WTC11 (cell line): ENCODE results near the gene NOX5. TPM values are rescaled to one million over a fixed set of nuclear protein-coding genes. Genes with fewer than 3 reads are reported as not detected.

Experiments used
- ATAC-seq: fragments of 200-7000 bp; cut with Tn5 transposase; 2 replicates; pipeline ENCODE4 v1.10.0; 2021; ENCODE audit warnings: mild to moderate bottlenecking, moderate library complexity
- CTCF ChIA-PET: fragments of 300-600 bp; sonication (Branson Sonifier 250); formaldehyde crosslinking; loops from one replicate; lab custom pipeline; 2021; ENCODE audit warnings: antibody characterized with exemption; lab: Charles Lee
- POLR2A ChIA-PET: fragments of 350-600 bp; sonication (Branson Sonifier 250); formaldehyde crosslinking; loops from one replicate; lab custom pipeline; 2021; ENCODE audit warnings: antibody characterized with exemption; lab: Charles Lee
- DNase-seq: peaks from one replicate; pipeline ENCODE4 v3.0.0; 2021; ENCODE audit warnings: low spot score
- H3K27ac Mint-ChIP-seq: 2 replicates; pipeline ENCODE4 v1.8.0; 2021; ENCODE audit warnings: mixed read lengths
- H3K27me3 Mint-ChIP-seq: 2 replicates; pipeline ENCODE4 v1.8.0; 2021; ENCODE audit warnings: low read depth, mild to moderate bottlenecking, moderate library complexity, mixed read lengths
- H3K36me3 Mint-ChIP-seq: 2 replicates; pipeline ENCODE4 v1.8.0; 2021; ENCODE audit warnings: mixed read lengths
- H3K4me1 Mint-ChIP-seq: 2 replicates; pipeline ENCODE4 v1.8.0; 2022; ENCODE audit warnings: mixed read lengths
- H3K4me3 Mint-ChIP-seq: 2 replicates; pipeline ENCODE4 v1.8.0; 2021; ENCODE audit warnings: mild to moderate bottlenecking, moderate library complexity, mixed read lengths
- H3K9me3 Mint-ChIP-seq: 2 replicates; pipeline ENCODE4 v1.8.0; 2021; ENCODE audit warnings: mixed read lengths
- CBFB ChIP-seq: sonication (generic); formaldehyde crosslinking; IDR thresholded peaks from 2 replicates; pipeline ENCODE4 v1.8.1; 2022; ENCODE audit warnings: mild to moderate bottlenecking, low read depth, missing genetic modification reagents
- ETV6 ChIP-seq: sonication (generic); formaldehyde crosslinking; IDR thresholded peaks from 2 replicates; pipeline ENCODE4 v1.8.1; 2022; ENCODE audit warnings: mild to moderate bottlenecking, missing genetic modification reagents
- GABPB1 ChIP-seq: sonication (generic); formaldehyde crosslinking; IDR thresholded peaks from 2 replicates; pipeline ENCODE4 v1.8.1; 2023; ENCODE audit warnings: mild to moderate bottlenecking, missing genetic modification reagents
- GRHL2 ChIP-seq: fragments of 250-450 bp; sonication (Bioruptor Pico); IDR thresholded peaks from 2 replicates; pipeline ENCODE4 v1.8.0; 2022; ENCODE audit warnings: mild to moderate bottlenecking, moderate library complexity; ENCODE audit not compliant: insufficient replicate concordance, severe bottlenecking
- OVOL2 ChIP-seq: fragments of 250-450 bp; sonication (Bioruptor Pico); IDR thresholded peaks from 2 replicates; pipeline ENCODE4 v1.9.0; 2021; ENCODE audit warnings: mild to moderate bottlenecking, borderline replicate concordance
- ZBTB21 ChIP-seq: sonication (generic); formaldehyde crosslinking; IDR thresholded peaks from 2 replicates; pipeline ENCODE4 v1.8.1; 2023; ENCODE audit warnings: mild to moderate bottlenecking, missing genetic modification reagents, borderline replicate concordance
- ZNF219 ChIP-seq: sonication (generic); formaldehyde crosslinking; IDR thresholded peaks from 2 replicates; pipeline ENCODE4 v1.8.0; 2023; ENCODE audit warnings: missing genetic modification reagents, mild to moderate bottlenecking, borderline replicate concordance
- ZNF396 ChIP-seq: fragments of 250-450 bp; sonication (Bioruptor Pico); IDR thresholded peaks from 2 replicates; pipeline ENCODE4 v1.8.0; 2021; ENCODE audit warnings: mild to moderate bottlenecking, moderate library complexity, borderline replicate concordance
- total RNA-seq: library from RNA; stranded (reverse); gene quantifications from 3 replicates; pipeline ENCODE4 v1.2.3, GENCODE V29; 2021
- TF ChIP-seq, protein P1 (sequence below): sonication (generic); formaldehyde crosslinking; IDR thresholded peaks from 2 replicates; pipeline ENCODE4 v1.8.1; 2022; ENCODE audit warnings: mild to moderate bottlenecking, missing genetic modification reagents, moderate library complexity, borderline replicate concordance
- TF ChIP-seq, protein P2 (sequence below): sonication (generic); formaldehyde crosslinking; IDR thresholded peaks from 2 replicates; pipeline ENCODE4 v1.8.1; 2023; ENCODE audit warnings: mild to moderate bottlenecking, moderate library complexity, missing genetic modification reagents
- TF ChIP-seq, protein P3 (sequence below): fragments of 250-450 bp; sonication (Bioruptor Pico); IDR thresholded peaks from 2 replicates; pipeline ENCODE4 v1.9.0; 2021; ENCODE audit warnings: mild to moderate bottlenecking
- TF ChIP-seq, protein P4 (sequence below): sonication (generic); formaldehyde crosslinking; IDR thresholded peaks from 2 replicates; pipeline ENCODE4 v1.8.1; 2023; ENCODE audit warnings: mild to moderate bottlenecking, missing genetic modification reagents
- TF ChIP-seq, protein P5 (sequence below): sonication (generic); formaldehyde crosslinking; IDR thresholded peaks from 2 replicates; pipeline ENCODE4 v1.8.0; 2022; ENCODE audit warnings: mild to moderate bottlenecking, missing genetic modification reagents

Gene NOX5
- total RNA-seq, 1 experiment from 2014 or later, result not detected

DNA sequence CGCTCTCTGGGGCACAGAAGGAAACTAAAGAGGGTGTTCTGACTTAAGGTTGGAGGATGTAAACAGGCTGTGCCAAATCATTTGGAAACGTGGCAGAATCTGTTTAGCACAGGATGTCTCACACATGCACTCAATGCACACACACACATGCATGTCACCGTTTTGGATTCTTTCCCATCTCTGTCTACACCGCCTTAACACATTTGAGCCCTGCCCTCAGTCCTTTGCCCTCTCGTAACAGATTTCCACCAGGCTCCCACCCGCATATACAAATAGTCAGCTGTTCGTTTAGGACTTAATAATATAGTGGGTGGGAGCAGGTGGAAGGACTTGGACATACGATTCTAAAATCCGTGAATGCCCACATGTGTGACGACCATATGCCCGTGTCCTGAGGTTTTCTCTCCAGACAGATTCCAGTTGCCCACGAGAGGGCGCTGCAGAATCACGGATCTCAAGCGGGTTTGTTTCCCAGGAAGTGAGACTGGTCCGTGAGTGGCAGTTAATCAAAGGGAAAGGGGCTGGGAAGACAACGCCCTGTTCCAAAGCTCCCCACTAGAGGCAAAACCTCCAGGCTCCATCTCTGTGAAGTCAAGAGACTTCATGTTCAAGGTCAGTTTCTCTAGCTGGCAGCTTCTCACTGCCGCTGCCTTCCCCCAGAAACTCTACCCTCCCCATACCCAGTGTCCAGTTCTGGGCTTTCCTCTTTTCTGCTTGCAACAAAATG is 44.5 kb downstream of the NOX5 start (continued):
- TF ChIP-seq, protein P1, sequence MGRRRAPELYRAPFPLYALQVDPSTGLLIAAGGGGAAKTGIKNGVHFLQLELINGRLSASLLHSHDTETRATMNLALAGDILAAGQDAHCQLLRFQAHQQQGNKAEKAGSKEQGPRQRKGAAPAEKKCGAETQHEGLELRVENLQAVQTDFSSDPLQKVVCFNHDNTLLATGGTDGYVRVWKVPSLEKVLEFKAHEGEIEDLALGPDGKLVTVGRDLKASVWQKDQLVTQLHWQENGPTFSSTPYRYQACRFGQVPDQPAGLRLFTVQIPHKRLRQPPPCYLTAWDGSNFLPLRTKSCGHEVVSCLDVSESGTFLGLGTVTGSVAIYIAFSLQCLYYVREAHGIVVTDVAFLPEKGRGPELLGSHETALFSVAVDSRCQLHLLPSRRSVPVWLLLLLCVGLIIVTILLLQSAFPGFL, result no peak

DNA sequence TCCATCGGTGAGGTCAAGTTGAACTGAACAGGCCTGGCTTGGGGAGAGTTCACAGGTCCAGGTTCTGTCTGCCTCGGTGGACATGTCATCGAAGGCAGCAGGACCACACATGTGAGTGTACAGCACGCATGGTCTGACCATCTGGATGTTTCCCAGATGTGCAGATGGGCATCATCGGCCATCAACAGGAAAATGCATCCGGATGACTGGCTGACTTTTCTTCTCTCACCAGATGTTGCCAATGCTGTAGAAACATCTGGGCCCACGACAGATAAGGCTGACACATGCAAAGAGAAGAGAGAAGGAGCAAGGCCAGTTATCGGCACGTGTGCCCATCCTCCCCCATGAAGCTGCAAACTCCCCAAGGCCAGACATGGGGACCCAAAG is 45.1 kb downstream of the NOX5 start:
- POLR2A ChIA-PET, result interaction anchor here (1.1 kb wide), 1 partner anchor 354 kb away, joined by 3 read pairs; the partner anchor contains the start of gene KIF23
- TF ChIP-seq, protein P2, sequence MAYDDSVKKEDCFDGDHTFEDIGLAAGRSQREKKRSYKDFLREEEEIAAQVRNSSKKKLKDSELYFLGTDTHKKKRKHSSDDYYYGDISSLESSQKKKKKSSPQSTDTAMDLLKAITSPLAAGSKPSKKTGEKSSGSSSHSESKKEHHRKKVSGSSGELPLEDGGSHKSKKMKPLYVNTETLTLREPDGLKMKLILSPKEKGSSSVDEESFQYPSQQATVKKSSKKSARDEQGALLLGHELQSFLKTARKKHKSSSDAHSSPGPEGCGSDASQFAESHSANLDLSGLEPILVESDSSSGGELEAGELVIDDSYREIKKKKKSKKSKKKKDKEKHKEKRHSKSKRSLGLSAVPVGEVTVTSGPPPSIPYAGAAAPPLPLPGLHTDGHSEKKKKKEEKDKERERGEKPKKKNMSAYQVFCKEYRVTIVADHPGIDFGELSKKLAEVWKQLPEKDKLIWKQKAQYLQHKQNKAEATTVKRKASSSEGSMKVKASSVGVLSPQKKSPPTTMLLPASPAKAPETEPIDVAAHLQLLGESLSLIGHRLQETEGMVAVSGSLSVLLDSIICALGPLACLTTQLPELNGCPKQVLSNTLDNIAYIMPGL (CRISPR knock-in tag), result 0 out of 2 replicates have a peak, but pooled peaks have one; percentile 28
- TF ChIP-seq, protein P3, sequence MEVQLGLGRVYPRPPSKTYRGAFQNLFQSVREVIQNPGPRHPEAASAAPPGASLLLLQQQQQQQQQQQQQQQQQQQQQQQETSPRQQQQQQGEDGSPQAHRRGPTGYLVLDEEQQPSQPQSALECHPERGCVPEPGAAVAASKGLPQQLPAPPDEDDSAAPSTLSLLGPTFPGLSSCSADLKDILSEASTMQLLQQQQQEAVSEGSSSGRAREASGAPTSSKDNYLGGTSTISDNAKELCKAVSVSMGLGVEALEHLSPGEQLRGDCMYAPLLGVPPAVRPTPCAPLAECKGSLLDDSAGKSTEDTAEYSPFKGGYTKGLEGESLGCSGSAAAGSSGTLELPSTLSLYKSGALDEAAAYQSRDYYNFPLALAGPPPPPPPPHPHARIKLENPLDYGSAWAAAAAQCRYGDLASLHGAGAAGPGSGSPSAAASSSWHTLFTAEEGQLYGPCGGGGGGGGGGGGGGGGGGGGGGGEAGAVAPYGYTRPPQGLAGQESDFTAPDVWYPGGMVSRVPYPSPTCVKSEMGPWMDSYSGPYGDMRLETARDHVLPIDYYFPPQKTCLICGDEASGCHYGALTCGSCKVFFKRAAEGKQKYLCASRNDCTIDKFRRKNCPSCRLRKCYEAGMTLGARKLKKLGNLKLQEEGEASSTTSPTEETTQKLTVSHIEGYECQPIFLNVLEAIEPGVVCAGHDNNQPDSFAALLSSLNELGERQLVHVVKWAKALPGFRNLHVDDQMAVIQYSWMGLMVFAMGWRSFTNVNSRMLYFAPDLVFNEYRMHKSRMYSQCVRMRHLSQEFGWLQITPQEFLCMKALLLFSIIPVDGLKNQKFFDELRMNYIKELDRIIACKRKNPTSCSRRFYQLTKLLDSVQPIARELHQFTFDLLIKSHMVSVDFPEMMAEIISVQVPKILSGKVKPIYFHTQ (CRISPR knock-in tag), result no peak
- TF ChIP-seq, protein P4, sequence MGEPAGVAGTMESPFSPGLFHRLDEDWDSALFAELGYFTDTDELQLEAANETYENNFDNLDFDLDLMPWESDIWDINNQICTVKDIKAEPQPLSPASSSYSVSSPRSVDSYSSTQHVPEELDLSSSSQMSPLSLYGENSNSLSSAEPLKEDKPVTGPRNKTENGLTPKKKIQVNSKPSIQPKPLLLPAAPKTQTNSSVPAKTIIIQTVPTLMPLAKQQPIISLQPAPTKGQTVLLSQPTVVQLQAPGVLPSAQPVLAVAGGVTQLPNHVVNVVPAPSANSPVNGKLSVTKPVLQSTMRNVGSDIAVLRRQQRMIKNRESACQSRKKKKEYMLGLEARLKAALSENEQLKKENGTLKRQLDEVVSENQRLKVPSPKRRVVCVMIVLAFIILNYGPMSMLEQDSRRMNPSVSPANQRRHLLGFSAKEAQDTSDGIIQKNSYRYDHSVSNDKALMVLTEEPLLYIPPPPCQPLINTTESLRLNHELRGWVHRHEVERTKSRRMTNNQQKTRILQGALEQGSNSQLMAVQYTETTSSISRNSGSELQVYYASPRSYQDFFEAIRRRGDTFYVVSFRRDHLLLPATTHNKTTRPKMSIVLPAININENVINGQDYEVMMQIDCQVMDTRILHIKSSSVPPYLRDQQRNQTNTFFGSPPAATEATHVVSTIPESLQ, result no peak
- no peaks in the 10 kb centered on the region for H3K9me3 Mint-ChIP-seq
- peaks cover 7% of the 10 kb centered on the region; the same call in 1 of the 2 replicates for H3K27me3 Mint-ChIP-seq
- H3K4me1 Mint-ChIP-seq, result peaks cover 19% of the 10 kb centered on the region
- H3K4me3 Mint-ChIP-seq, result no peak overlapping the region
- no peak overlapping the region for H3K27ac Mint-ChIP-seq
- DNase-seq (no peak), ATAC-seq (no peak)
- no peaks in the 10 kb centered on the region for H3K36me3 Mint-ChIP-seq
- CTCF ChIA-PET, result interaction anchor here (0.6 to 3.3 kb wide), 56 partner anchors 9 to 406 kb away, joined by 3 to 29 read pairs (median 4); partner anchors contain the start of gene GLCE

DNA sequence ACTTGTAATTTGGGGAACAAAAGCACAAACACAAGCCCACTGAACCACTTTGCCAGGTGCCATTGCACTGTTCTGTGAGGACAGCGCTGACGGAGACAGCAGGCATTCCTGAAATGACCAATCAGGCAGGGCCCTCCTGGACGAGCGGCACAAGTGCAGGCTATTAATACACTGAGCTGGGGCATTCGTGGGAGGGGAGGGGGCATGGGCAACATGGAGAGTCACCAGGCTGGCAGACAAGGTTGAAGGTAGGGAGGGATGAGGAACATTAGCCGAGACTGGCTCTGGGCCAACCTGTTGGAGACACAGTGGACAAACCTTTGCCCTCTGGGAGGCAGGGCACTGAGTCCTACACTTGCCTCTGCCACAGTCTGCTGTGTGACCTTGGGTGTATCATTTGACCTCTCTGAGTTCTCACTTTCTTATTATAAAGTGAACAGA is 45.6 kb downstream of the NOX5 start:
- H3K4me3 Mint-ChIP-seq, result no peak overlapping the region

More for the DNA sequence above, 45.6 kb downstream of the NOX5 start:
- Mint-ChIP-seq H3K4me1 (peaks cover 23% of the 10 kb centered on the region), H3K27me3 (peaks cover 7% of the 10 kb centered on the region; the same call in 1 of the 2 replicates), H3K27ac (no peak overlapping the region), H3K36me3 (no peaks in the 10 kb centered on the region), H3K9me3 (no peaks in the 10 kb centered on the region)
- CTCF ChIA-PET, result interaction anchor here (1.1 to 3.3 kb wide), 13 partner anchors 11 to 334 kb away, joined by 3 to 29 read pairs (median 12); partner anchors contain the start of gene GLCE
- POLR2A ChIA-PET, result no interaction called here
- TF ChIP-seq ZBTB21 (CRISPR knock-in tag) (no peak), GRHL2 (CRISPR knock-in tag) (no peak), CBFB (no peak), OVOL2 (CRISPR knock-in tag) (no peak), ETV6 (CRISPR knock-in tag) (no peak), ZNF219 (no peak), ZNF396 (CRISPR knock-in tag) (no peak), GABPB1 (no peak)
- TF ChIP-seq, protein P5, sequence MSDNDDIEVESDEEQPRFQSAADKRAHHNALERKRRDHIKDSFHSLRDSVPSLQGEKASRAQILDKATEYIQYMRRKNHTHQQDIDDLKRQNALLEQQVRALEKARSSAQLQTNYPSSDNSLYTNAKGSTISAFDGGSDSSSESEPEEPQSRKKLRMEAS (CRISPR knock-in tag), result no peak
- TF ChIP-seq, protein P1, result no peak
- DNase-seq (no peak), ATAC-seq (no peak; the same call in 1 of the 2 replicates)
